GM04504 (cell line): ENCODE data around the gene TMEM253.
A peak's percentile ranks its signal among the peaks of the same experiment; 100 is the strongest.

ENCODE experiments used
- DNase-seq: peaks from one replicate; pipeline ENCODE4 v3.0.0-alpha.2; 2012; ENCODE audit warnings: low read depth

The TMEM253 gene

GRCh38 chr14:21100931-21101330 lies at the start of gene TMEM253:
TMEM253 (plus strand) TSS chr14:21101066; CDS start chr14:21101344, 278 bp downstream.
- DNase-seq = no peak

- no peak for DNase-seq
Observed at GRCh38 chr14:21053184-21054122, 47.4 kb upstream of the TMEM253 start.

- no peak for DNase-seq
Observed at GRCh38 chr14:21054123-21054767, 46.6 kb upstream of the TMEM253 start.

- DNase-seq = no peak
Observed at GRCh38 chr14:21054768-21055145, 46.1 kb upstream of the TMEM253 start.

GRCh38 chr14:21055432-21056117 lies 45.3 kb upstream of the TMEM253 start:
- no peak for DNase-seq

GRCh38 chr14:21056520-21057163 lies 44.2 kb upstream of the TMEM253 start:
- DNase-seq = peak; percentile 64

- DNase-seq = no peak
Observed at GRCh38 chr14:21057803-21058675, 42.8 kb upstream of the TMEM253 start, which contains the start of gene RNASE8. RNASE8 (plus strand) TSS chr14:21057822; CDS start chr14:21057893, 71 bp downstream.

GRCh38 chr14:21058903-21059302 lies 42.0 kb upstream of the TMEM253 start:
- no peak for DNase-seq

- peak; percentile 35 for DNase-seq
Observed at GRCh38 chr14:21059842-21060613, 40.8 kb upstream of the TMEM253 start.

GRCh38 chr14:21060614-21061346 lies 40.1 kb upstream of the TMEM253 start:
- DNase-seq = no peak

- DNase-seq = no peak
Observed at GRCh38 chr14:21061347-21061668, 39.6 kb upstream of the TMEM253 start.

- peak; percentile 65 for DNase-seq
Observed at GRCh38 chr14:21063479-21063878, 37.4 kb upstream of the TMEM253 start.

- DNase-seq = no peak
Observed at GRCh38 chr14:21066882-21067502, 33.9 kb upstream of the TMEM253 start.

GRCh38 chr14:21068521-21069387 lies 32.1 kb upstream of the TMEM253 start:
- peak; percentile 34 for DNase-seq

GRCh38 chr14:21069388-21070082 lies 31.3 kb upstream of the TMEM253 start:
- no peak for DNase-seq

- DNase-seq = peak; percentile 21
Observed at GRCh38 chr14:21070083-21070609, 30.7 kb upstream of the TMEM253 start, which contains the start of gene ARHGEF40. ARHGEF40 (plus strand) TSS chr14:21070304; CDS start chr14:21070397, 93 bp downstream.

- no peak for DNase-seq
Observed at GRCh38 chr14:21070610-21071224, 30.1 kb upstream of the TMEM253 start.
